Thoracic aorta (tissue), 2 donors: ENCODE data around the gene SLC35D1. TPM values are rescaled to one million over a fixed set of nuclear protein-coding genes. Genes with fewer than 3 reads are reported as not detected.

ENCODE experiments used
- ATAC-seq: fragments of 150-250 bp; one replicate; pipeline ENCODE4 v1.8.0; 2017; ENCODE audit warnings: low read depth; ENCODE audit not compliant: insufficient number of reproducible peaks, low FRiP score
- DNase-seq: peaks from one replicate; pipeline ENCODE4 v3.0.0-alpha.2; 2020; ENCODE audit warnings: low spot score
- H3K27ac ChIP-seq, 2 donors: fragments of 200-600 bp; sonication (generic); 1 replicate in 1 of 2; 2 replicates in 1 of 2; pipeline ENCODE4 v1.5.1; 2016; ENCODE audit warnings: mild to moderate bottlenecking in 2 of 2, moderate library complexity in 2 of 2
- H3K27me3 ChIP-seq: fragments of 200-600 bp; sonication (generic); replicated peaks from 2 replicates; pipeline ENCODE4 v1.6.0; 2016; ENCODE audit warnings: mild to moderate bottlenecking; ENCODE audit not compliant: insufficient read depth
- H3K36me3 ChIP-seq: fragments of 200-600 bp; sonication (generic); one replicate; pipeline ENCODE4 v1.5.1; 2016
- H3K4me1 ChIP-seq, 2 donors: fragments of 200-600 bp; sonication (generic); 1 replicate in 1 of 2; 2 replicates in 1 of 2; pipeline versions ENCODE4 v1.5.1 to v1.6.0; 2016; ENCODE audit warnings: low read depth in 2 of 2, mild to moderate bottlenecking in 1 of 2; ENCODE audit not compliant: control insufficient read depth in 1 of 2
- H3K4me3 ChIP-seq: fragments of 200-600 bp; sonication (generic); 2 replicates; pipeline ENCODE4 v1.5.1; 2016; ENCODE audit warnings: mild to moderate bottlenecking
- H3K9me3 ChIP-seq: fragments of 200-600 bp; sonication (generic); 2 replicates; pipeline ENCODE4 v1.5.1; 2016
- CTCF ChIP-seq: fragments of 200-600 bp; sonication (generic); IDR thresholded peaks from one replicate; pipeline ENCODE4 v1.5.1; 2019; ENCODE audit warnings: antibody characterized with exemption
- total RNA-seq, 2 donors: library from RNA; depleted of rRNA; stranded (reverse); fragments of >200 nt; gene quantifications; one replicate each; pipeline versions ENCODE4 v1.1.0 to v1.2.3, GENCODE V29; 2016

SLC35D1 gene
- total RNA-seq, 2 donors from 2014 or later, result 14.8 to 22.0 TPM

GRCh38 chr1:67089685-67090208 is 35.8 kb upstream of the SLC35D1 start:
- Histone ChIP-seq H3K4me3 (no peak overlapping the region), H3K4me1 (no peaks in the 10 kb centered on the region), H3K9me3 (no peaks in the 10 kb centered on the region), H3K27me3 (no peaks in the 10 kb centered on the region), H3K27ac (no peak overlapping the region), H3K36me3 (no peaks in the 10 kb centered on the region)
- DNase-seq (no peak), ATAC-seq (no peak)
- TF ChIP-seq CTCF, result no peak

GRCh38 chr1:67088440-67088839 is 34.5 kb upstream of the SLC35D1 start:
- Histone ChIP-seq H3K27ac (no peak overlapping the region), H3K4me1 (no peaks in the 10 kb centered on the region), H3K4me3 (no peak overlapping the region), H3K36me3 (no peaks in the 10 kb centered on the region), H3K9me3 (no peaks in the 10 kb centered on the region), H3K27me3 (no peaks in the 10 kb centered on the region)
- TF ChIP-seq CTCF, result no peak
- DNase-seq, result no peak
- ATAC-seq, result no peak

GRCh38 chr1:67085326-67085725 is 31.4 kb upstream of the SLC35D1 start:
- no peaks in the 10 kb centered on the region for H3K9me3 ChIP-seq
- no peak overlapping the region for H3K27ac ChIP-seq
- TF ChIP-seq CTCF, result no peak
- no peaks in the 10 kb centered on the region for H3K36me3 ChIP-seq
- ATAC-seq (no peak), DNase-seq (no peak)
- no peak overlapping the region for H3K4me3 ChIP-seq
- no peaks in the 10 kb centered on the region for H3K27me3 ChIP-seq
- H3K4me1 ChIP-seq, result no peaks in the 10 kb centered on the region

- no peak for ATAC-seq
- no peak for TF ChIP-seq CTCF
- no peak for DNase-seq
Observed at GRCh38 chr1:67084765-67085318, 30.9 kb upstream of the SLC35D1 start.

GRCh38 chr1:67078291-67078690 is 24.3 kb upstream of the SLC35D1 start:
- no peaks in the 10 kb centered on the region for H3K4me1 ChIP-seq
- TF ChIP-seq CTCF, result no peak
- H3K27me3 ChIP-seq, result no peaks in the 10 kb centered on the region
- no peak overlapping the region for H3K4me3 ChIP-seq
- H3K27ac ChIP-seq, result no peak overlapping the region
- ATAC-seq, result no peak
- no peaks in the 10 kb centered on the region for H3K9me3 ChIP-seq
- DNase-seq, result no peak
- no peaks in the 10 kb centered on the region for H3K36me3 ChIP-seq

More at GRCh38 chr1:67084765-67085318, 30.9 kb upstream of the SLC35D1 start:
- no peaks in the 10 kb centered on the region for H3K4me1 ChIP-seq
- H3K36me3 ChIP-seq, result no peaks in the 10 kb centered on the region
- no peaks in the 10 kb centered on the region for H3K9me3 ChIP-seq
- no peaks in the 10 kb centered on the region for H3K27me3 ChIP-seq
- no peak overlapping the region for H3K27ac ChIP-seq
- no peak overlapping the region for H3K4me3 ChIP-seq
